A673 (cell line): ENCODE data around the gene SCAMP5.

Experiments
- EZH2 ChIP-seq: fragments of 200-600 bp; sonication (generic); IDR thresholded peaks from 2 replicates; pipeline ENCODE4 v1.6.1; 2017; ENCODE audit warnings: borderline replicate concordance, low read depth, mild to moderate bottlenecking, mixed read lengths, antibody characterized with exemption, low read length; ENCODE audit not compliant: poor library complexity, severe bottlenecking
- TF ChIP-seq, protein P1 (sequence below): fragments of 300-800, 200-600 bp; sonication (generic); conservative IDR thresholded peaks from 2 replicates; pipeline ENCODE4 v1.5.1; 2017; ENCODE audit warnings: low read depth, mild to moderate bottlenecking, antibody characterized with exemption, low read length, moderate library complexity, mixed read lengths

DNA sequence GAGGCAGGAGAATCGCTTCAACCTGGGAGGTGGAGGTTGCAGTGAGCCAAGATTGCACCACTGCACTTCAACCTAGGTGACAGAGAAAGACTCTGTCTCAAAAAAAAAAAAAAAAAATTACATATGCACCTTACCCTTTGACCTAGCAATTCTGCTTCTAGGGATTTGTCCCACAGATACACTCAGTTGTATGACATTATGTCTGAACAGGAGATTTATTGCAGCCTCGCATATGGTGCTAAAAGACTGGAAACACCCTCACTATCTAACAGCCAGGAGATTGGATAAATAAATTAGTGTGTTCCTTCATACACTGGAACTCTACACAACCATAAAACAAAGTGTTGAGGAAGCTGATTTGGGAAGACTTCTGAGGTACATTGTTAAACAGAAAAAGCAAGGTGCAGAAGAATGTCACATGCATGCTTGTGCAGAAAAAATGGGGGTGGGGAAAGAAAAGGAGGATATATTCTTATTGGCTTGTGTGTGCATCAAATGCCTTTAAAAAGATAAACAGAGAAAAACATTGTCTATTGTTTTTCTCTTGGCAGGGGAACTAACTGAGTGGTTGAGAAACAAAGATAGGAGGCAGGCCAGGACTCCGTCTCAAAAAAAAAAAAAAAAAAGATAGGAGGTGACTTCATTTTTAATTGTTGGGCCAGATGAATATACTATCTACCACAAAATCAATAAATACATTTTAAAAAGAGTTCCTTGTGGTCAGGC, 59.0 kb downstream of the SCAMP5 start:
- TF ChIP-seq, protein P1, sequence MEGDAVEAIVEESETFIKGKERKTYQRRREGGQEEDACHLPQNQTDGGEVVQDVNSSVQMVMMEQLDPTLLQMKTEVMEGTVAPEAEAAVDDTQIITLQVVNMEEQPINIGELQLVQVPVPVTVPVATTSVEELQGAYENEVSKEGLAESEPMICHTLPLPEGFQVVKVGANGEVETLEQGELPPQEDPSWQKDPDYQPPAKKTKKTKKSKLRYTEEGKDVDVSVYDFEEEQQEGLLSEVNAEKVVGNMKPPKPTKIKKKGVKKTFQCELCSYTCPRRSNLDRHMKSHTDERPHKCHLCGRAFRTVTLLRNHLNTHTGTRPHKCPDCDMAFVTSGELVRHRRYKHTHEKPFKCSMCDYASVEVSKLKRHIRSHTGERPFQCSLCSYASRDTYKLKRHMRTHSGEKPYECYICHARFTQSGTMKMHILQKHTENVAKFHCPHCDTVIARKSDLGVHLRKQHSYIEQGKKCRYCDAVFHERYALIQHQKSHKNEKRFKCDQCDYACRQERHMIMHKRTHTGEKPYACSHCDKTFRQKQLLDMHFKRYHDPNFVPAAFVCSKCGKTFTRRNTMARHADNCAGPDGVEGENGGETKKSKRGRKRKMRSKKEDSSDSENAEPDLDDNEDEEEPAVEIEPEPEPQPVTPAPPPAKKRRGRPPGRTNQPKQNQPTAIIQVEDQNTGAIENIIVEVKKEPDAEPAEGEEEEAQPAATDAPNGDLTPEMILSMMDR: no peak
- no peak for TF ChIP-seq EZH2
